WTC11 (cell line): ENCODE results near the gene KLF1. TPM values are rescaled to one million over a fixed set of nuclear protein-coding genes. Genes with fewer than 3 reads are reported as not detected.
A peak's percentile ranks its signal among the peaks of the same experiment; 100 is the strongest.

Experiments
- ATAC-seq: fragments of 200-7000 bp; cut with Tn5 transposase; 2 replicates; pipeline ENCODE4 v1.10.0; 2021; ENCODE audit warnings: mild to moderate bottlenecking, moderate library complexity
- CTCF ChIA-PET: fragments of 300-600 bp; sonication (Branson Sonifier 250); formaldehyde crosslinking; loops from one replicate; lab custom pipeline; 2021; ENCODE audit warnings: antibody characterized with exemption; lab: Charles Lee
- POLR2A ChIA-PET: fragments of 350-600 bp; sonication (Branson Sonifier 250); formaldehyde crosslinking; loops from one replicate; lab custom pipeline; 2021; ENCODE audit warnings: antibody characterized with exemption; lab: Charles Lee
- DNase-seq: peaks from one replicate; pipeline ENCODE4 v3.0.0; 2021; ENCODE audit warnings: low spot score
- H3K27ac Mint-ChIP-seq: 2 replicates; pipeline ENCODE4 v1.8.0; 2021; ENCODE audit warnings: mixed read lengths
- H3K27me3 Mint-ChIP-seq: 2 replicates; pipeline ENCODE4 v1.8.0; 2021; ENCODE audit warnings: low read depth, mild to moderate bottlenecking, moderate library complexity, mixed read lengths
- H3K36me3 Mint-ChIP-seq: 2 replicates; pipeline ENCODE4 v1.8.0; 2021; ENCODE audit warnings: mixed read lengths
- H3K4me1 Mint-ChIP-seq: 2 replicates; pipeline ENCODE4 v1.8.0; 2022; ENCODE audit warnings: mixed read lengths
- H3K4me3 Mint-ChIP-seq: 2 replicates; pipeline ENCODE4 v1.8.0; 2021; ENCODE audit warnings: mild to moderate bottlenecking, moderate library complexity, mixed read lengths
- H3K9me3 Mint-ChIP-seq: 2 replicates; pipeline ENCODE4 v1.8.0; 2021; ENCODE audit warnings: mixed read lengths
- AFF4 ChIP-seq: sonication (generic); formaldehyde crosslinking; IDR thresholded peaks from 2 replicates; pipeline ENCODE4 v1.8.1; 2023; ENCODE audit warnings: mild to moderate bottlenecking, missing genetic modification reagents, borderline replicate concordance
- AR ChIP-seq: fragments of 250-450 bp; sonication (Bioruptor Pico); IDR thresholded peaks from 2 replicates; pipeline ENCODE4 v1.9.0; 2021; ENCODE audit warnings: mild to moderate bottlenecking
- E2F4 ChIP-seq: sonication (generic); formaldehyde crosslinking; IDR thresholded peaks from 2 replicates; pipeline ENCODE4 v1.8.1; 2022; ENCODE audit warnings: low read depth, mild to moderate bottlenecking, moderate library complexity, missing genetic modification reagents, borderline replicate concordance
- FOXJ3 ChIP-seq: sonication (generic); formaldehyde crosslinking; IDR thresholded peaks from 2 replicates; pipeline ENCODE4 v1.9.0; 2021; ENCODE audit warnings: missing genetic modification reagents, mild to moderate bottlenecking, borderline replicate concordance
- GRHL2 ChIP-seq: fragments of 250-450 bp; sonication (Bioruptor Pico); IDR thresholded peaks from 2 replicates; pipeline ENCODE4 v1.8.0; 2022; ENCODE audit warnings: mild to moderate bottlenecking, moderate library complexity; ENCODE audit not compliant: insufficient replicate concordance, severe bottlenecking
- KAT7 ChIP-seq: sonication (generic); formaldehyde crosslinking; IDR thresholded peaks from 2 replicates; pipeline ENCODE4 v1.8.1; 2023; ENCODE audit warnings: missing genetic modification reagents, mild to moderate bottlenecking, borderline replicate concordance
- MYBL2 ChIP-seq: sonication (generic); formaldehyde crosslinking; IDR thresholded peaks from 2 replicates; pipeline ENCODE4 v1.8.1; 2023; ENCODE audit warnings: mild to moderate bottlenecking, moderate library complexity, missing genetic modification reagents
- NFE2L1 ChIP-seq: sonication (generic); formaldehyde crosslinking; IDR thresholded peaks from 2 replicates; pipeline ENCODE4 v1.8.1; 2023; ENCODE audit warnings: missing genetic modification reagents
- NR1H2 ChIP-seq: sonication (generic); formaldehyde crosslinking; IDR thresholded peaks from 2 replicates; pipeline ENCODE4 v1.9.0; 2021; ENCODE audit warnings: mild to moderate bottlenecking, moderate library complexity, missing genetic modification reagents
- NR3C1 ChIP-seq: sonication (generic); formaldehyde crosslinking; conservative IDR thresholded peaks from 2 replicates; pipeline ENCODE4 v1.8.1; 2023; ENCODE audit warnings: low read depth, mild to moderate bottlenecking, missing genetic modification reagents
- PRRX2 ChIP-seq: fragments of 250-450 bp; sonication (Bioruptor Pico); IDR thresholded peaks from 2 replicates; pipeline ENCODE4 v1.8.0; 2021; ENCODE audit warnings: mild to moderate bottlenecking
- SP1 ChIP-seq: sonication (generic); formaldehyde crosslinking; conservative IDR thresholded peaks from 2 replicates; pipeline ENCODE4 v1.8.1; 2022; ENCODE audit warnings: missing genetic modification reagents
- TCF7 ChIP-seq: sonication (generic); formaldehyde crosslinking; IDR thresholded peaks from 2 replicates; pipeline ENCODE4 v1.8.0; 2022; ENCODE audit warnings: mild to moderate bottlenecking, low read depth, missing genetic modification reagents, moderate library complexity
- TEAD1 ChIP-seq: sonication (generic); formaldehyde crosslinking; IDR thresholded peaks from 2 replicates; pipeline ENCODE4 v1.8.0; 2022; ENCODE audit warnings: mild to moderate bottlenecking, missing genetic modification reagents
- TP53 ChIP-seq: sonication (generic); formaldehyde crosslinking; IDR thresholded peaks from 2 replicates; pipeline ENCODE4 v1.8.1; 2023; ENCODE audit warnings: mild to moderate bottlenecking, missing genetic modification reagents
- ZNF671 ChIP-seq: fragments of 250-450 bp; sonication (Bioruptor Pico); IDR thresholded peaks from 2 replicates; pipeline ENCODE4 v1.8.0; 2021; ENCODE audit warnings: mild to moderate bottlenecking
- total RNA-seq: library from RNA; stranded (reverse); gene quantifications from 3 replicates; pipeline ENCODE4 v1.2.3, GENCODE V29; 2021
- TF ChIP-seq, protein P1 (sequence below): sonication (generic); formaldehyde crosslinking; IDR thresholded peaks from 2 replicates; pipeline ENCODE4 v1.8.0; 2022; ENCODE audit warnings: mild to moderate bottlenecking, missing genetic modification reagents
- TF ChIP-seq, protein P2 (sequence below): sonication (generic); formaldehyde crosslinking; conservative IDR thresholded peaks from 2 replicates; pipeline ENCODE4 v1.8.1; 2022; ENCODE audit warnings: mild to moderate bottlenecking, missing genetic modification reagents
- TF ChIP-seq, protein P3 (sequence below): fragments of 250-450 bp; sonication (Bioruptor Pico); conservative IDR thresholded peaks from 2 replicates; pipeline ENCODE4 v1.9.0; 2021; ENCODE audit warnings: mild to moderate bottlenecking
- TF ChIP-seq, protein P4 (sequence below): fragments of 250-450 bp; sonication (Bioruptor Pico); IDR thresholded peaks from 2 replicates; pipeline ENCODE4 v1.9.0; 2021; ENCODE audit warnings: mild to moderate bottlenecking, borderline replicate concordance

The KLF1 gene
- total RNA-seq, 1 experiment from 2014 or later: 0.72 TPM

DNA sequence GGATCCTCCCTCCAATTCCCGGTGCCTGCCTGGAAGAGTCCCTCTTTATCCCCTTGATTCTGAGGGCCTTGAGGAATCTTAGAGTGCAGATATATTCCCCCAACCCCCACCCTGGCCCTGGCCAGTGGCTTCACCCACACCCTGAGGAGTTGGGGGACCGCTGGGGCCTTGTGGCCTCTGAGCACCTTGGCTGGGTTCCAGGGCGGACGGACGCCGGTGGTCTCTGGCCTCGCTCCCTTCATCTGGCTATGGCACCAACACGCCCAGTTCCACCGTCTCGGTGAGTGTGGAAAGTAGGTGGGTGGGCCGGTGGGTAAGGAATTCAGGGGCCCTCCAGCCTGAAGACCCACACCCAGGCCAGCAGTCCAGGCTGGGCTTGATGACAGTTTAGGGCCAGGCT is 43.7 kb downstream of the KLF1 start:
- peaks cover 27% of the 10 kb centered on the region for H3K27me3 Mint-ChIP-seq
- no peaks in the 10 kb centered on the region for H3K9me3 Mint-ChIP-seq
- POLR2A ChIA-PET: no interaction called here
- TF ChIP-seq KAT7: no peak
- TF ChIP-seq, protein P1, sequence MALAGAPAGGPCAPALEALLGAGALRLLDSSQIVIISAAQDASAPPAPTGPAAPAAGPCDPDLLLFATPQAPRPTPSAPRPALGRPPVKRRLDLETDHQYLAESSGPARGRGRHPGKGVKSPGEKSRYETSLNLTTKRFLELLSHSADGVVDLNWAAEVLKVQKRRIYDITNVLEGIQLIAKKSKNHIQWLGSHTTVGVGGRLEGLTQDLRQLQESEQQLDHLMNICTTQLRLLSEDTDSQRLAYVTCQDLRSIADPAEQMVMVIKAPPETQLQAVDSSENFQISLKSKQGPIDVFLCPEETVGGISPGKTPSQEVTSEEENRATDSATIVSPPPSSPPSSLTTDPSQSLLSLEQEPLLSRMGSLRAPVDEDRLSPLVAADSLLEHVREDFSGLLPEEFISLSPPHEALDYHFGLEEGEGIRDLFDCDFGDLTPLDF (CRISPR knock-in tag): no peak
- no peak for TF ChIP-seq GRHL2
- TF ChIP-seq NR3C1 (CRISPR knock-in tag): no peak
- TF ChIP-seq AFF4 (CRISPR knock-in tag): no peak
- TF ChIP-seq NR1H2 (CRISPR knock-in tag): no peak
- TF ChIP-seq MYBL2 (CRISPR knock-in tag): no peak
- TF ChIP-seq, protein P2, sequence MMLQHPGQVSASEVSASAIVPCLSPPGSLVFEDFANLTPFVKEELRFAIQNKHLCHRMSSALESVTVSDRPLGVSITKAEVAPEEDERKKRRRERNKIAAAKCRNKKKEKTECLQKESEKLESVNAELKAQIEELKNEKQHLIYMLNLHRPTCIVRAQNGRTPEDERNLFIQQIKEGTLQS (CRISPR knock-in tag): no peak
- TF ChIP-seq, protein P3, sequence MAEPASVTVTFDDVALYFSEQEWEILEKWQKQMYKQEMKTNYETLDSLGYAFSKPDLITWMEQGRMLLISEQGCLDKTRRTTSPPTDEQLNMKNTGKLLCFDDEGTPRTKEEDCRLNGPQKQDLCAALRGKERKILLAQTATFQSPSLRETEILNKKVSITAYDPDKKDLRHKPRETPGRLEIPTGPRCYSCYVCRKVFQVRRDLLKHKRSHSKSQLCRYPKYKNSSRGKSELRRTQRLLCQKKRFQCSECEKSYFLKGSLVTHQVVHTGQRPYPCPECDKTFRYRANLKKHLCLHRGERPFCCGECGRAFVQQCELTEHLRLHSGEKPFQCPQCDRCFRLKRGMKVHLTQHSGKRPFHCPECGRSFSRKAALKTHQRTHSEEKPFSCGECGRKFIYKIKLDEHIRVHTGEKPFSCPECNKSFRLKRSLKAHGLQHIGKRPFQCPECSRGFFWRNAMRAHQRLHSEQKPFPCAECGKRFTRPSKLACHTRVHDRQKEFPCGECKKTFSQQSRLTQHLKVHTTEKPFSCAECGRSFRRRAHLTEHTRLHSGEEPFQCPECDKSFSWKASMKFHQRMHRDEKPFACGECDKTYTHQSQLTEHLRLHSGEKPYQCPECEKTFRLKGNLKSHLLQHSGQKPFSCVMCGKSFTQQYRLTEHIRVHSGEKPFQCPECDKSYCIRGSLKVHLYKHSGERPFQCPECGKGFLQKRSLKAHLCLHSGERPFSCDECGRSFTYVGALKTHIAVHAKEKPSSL (CRISPR knock-in tag): no peak
- TF ChIP-seq, protein P4, sequence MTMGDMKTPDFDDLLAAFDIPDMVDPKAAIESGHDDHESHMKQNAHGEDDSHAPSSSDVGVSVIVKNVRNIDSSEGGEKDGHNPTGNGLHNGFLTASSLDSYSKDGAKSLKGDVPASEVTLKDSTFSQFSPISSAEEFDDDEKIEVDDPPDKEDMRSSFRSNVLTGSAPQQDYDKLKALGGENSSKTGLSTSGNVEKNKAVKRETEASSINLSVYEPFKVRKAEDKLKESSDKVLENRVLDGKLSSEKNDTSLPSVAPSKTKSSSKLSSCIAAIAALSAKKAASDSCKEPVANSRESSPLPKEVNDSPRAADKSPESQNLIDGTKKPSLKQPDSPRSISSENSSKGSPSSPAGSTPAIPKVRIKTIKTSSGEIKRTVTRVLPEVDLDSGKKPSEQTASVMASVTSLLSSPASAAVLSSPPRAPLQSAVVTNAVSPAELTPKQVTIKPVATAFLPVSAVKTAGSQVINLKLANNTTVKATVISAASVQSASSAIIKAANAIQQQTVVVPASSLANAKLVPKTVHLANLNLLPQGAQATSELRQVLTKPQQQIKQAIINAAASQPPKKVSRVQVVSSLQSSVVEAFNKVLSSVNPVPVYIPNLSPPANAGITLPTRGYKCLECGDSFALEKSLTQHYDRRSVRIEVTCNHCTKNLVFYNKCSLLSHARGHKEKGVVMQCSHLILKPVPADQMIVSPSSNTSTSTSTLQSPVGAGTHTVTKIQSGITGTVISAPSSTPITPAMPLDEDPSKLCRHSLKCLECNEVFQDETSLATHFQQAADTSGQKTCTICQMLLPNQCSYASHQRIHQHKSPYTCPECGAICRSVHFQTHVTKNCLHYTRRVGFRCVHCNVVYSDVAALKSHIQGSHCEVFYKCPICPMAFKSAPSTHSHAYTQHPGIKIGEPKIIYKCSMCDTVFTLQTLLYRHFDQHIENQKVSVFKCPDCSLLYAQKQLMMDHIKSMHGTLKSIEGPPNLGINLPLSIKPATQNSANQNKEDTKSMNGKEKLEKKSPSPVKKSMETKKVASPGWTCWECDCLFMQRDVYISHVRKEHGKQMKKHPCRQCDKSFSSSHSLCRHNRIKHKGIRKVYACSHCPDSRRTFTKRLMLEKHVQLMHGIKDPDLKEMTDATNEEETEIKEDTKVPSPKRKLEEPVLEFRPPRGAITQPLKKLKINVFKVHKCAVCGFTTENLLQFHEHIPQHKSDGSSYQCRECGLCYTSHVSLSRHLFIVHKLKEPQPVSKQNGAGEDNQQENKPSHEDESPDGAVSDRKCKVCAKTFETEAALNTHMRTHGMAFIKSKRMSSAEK (CRISPR knock-in tag): no peak
- no peak for TF ChIP-seq ZNF671 (CRISPR knock-in tag)
- ATAC-seq (no peak), DNase-seq (no peak)
- no peak overlapping the region for H3K27ac Mint-ChIP-seq
- H3K36me3 Mint-ChIP-seq: peaks cover 9% of the 10 kb centered on the region
- no peak overlapping the region for H3K4me3 Mint-ChIP-seq
- CTCF ChIA-PET: no interaction called here
- peaks cover 31% of the 10 kb centered on the region for H3K4me1 Mint-ChIP-seq

GRCh38 chr19:12842511-12842910 is 44.5 kb downstream of the KLF1 start:
- POLR2A ChIA-PET: no interaction called here
- ATAC-seq (no peak), DNase-seq (no peak)
- peaks cover 5% of the 10 kb centered on the region for H3K36me3 Mint-ChIP-seq
- peaks cover 24% of the 10 kb centered on the region for H3K27me3 Mint-ChIP-seq
- CTCF ChIA-PET: no interaction called here
- H3K9me3 Mint-ChIP-seq: no peaks in the 10 kb centered on the region
- no peak overlapping the region for H3K4me3 Mint-ChIP-seq
- peaks cover 32% of the 10 kb centered on the region for H3K4me1 Mint-ChIP-seq
- H3K27ac Mint-ChIP-seq: peak overlapping the region; percentile 38; the same call in 1 of the 2 replicates
- no peak for TF ChIP-seq PRRX2 (CRISPR knock-in tag)
- TF ChIP-seq TCF7 (CRISPR knock-in tag): no peak
- no peak for TF ChIP-seq NFE2L1 (CRISPR knock-in tag)
- no peak for TF ChIP-seq TP53 (CRISPR knock-in tag)
- no peak for TF ChIP-seq E2F4
- no peak for TF ChIP-seq SP1 (CRISPR knock-in tag)
- TF ChIP-seq FOXJ3 (CRISPR knock-in tag): no peak
- TF ChIP-seq TEAD1: no peak
- TF ChIP-seq AR (CRISPR knock-in tag): no peak
